Naive thymus-derived CD4-positive, alpha-beta T cell (primary cell): ENCODE data around the gene IFNLR1. TPM values are rescaled to one million over a fixed set of nuclear protein-coding genes. Genes with fewer than 3 reads are reported as not detected.

Experiments
- ATAC-seq: fragments of 150-1000 bp; cut with Tn5 transposase; 2 replicates; pipeline ENCODE4 v1.10.0; 2021; ENCODE audit warnings: mild to moderate bottlenecking, moderate library complexity
- CTCF ChIA-PET: fragments of 350-600 bp; sonication (Branson Sonifier 250); formaldehyde crosslinking; loops from one replicate; lab custom pipeline; 2021; ENCODE audit warnings: antibody characterized with exemption; lab: Charles Lee
- POLR2A ChIA-PET: fragments of 350-600 bp; sonication (Branson Sonifier 250); formaldehyde crosslinking; loops from one replicate; lab custom pipeline; 2021; ENCODE audit warnings: antibody characterized with exemption, inconsistent platforms; lab: Charles Lee
- DNase-seq, 9 donors: peaks; one replicate each; pipeline versions ENCODE4 v3.0.0 to v3.0.0-alpha.2; 2020 to 2022; ENCODE audit warnings: mixed read lengths in 1 of 9
- H3K27ac ChIP-seq: one replicate; pipeline ENCODE4 v1.7.0; 2013; ENCODE audit warnings: mild to moderate bottlenecking, low read depth, low read length, moderate library complexity
- H3K27me3 ChIP-seq, 2 donors: one replicate each; pipeline ENCODE4 v1.7.0; 2013; ENCODE audit warnings: low read length in 2 of 2, mild to moderate bottlenecking in 2 of 2, moderate library complexity in 2 of 2; ENCODE audit not compliant: control insufficient read depth in 2 of 2, insufficient read depth in 2 of 2
- H3K36me3 ChIP-seq, 3 experiments: 1 replicate in 2 of 3; 2 replicates in 1 of 3; pipeline ENCODE4 v1.7.0; 2013; ENCODE audit warnings: low read length in 3 of 3, mild to moderate bottlenecking in 3 of 3, moderate library complexity in 1 of 3; ENCODE audit not compliant: insufficient read depth in 3 of 3, control insufficient read depth in 2 of 3
- H3K4me1 ChIP-seq, 2 donors: one replicate each; pipeline ENCODE4 v1.7.0; 2013; ENCODE audit warnings: low read length in 2 of 2, mild to moderate bottlenecking in 2 of 2, moderate library complexity in 1 of 2; ENCODE audit not compliant: control insufficient read depth in 2 of 2, insufficient read depth in 2 of 2
- H3K4me3 ChIP-seq: 2 replicates; pipeline ENCODE4 v1.7.0; 2013; ENCODE audit warnings: mild to moderate bottlenecking, low read length
- H3K9me3 ChIP-seq, 3 experiments: 1 replicate in 2 of 3; 2 replicates in 1 of 3; pipeline ENCODE4 v1.7.0; 2013; ENCODE audit warnings: low read length in 3 of 3; ENCODE audit not compliant: control insufficient read depth in 2 of 3
- H3K27ac Mint-ChIP-seq, 9 donors: one replicate each; pipeline ENCODE4 v1.8.0; 2020 to 2022; ENCODE audit warnings: mixed read lengths in 9 of 9, mild to moderate bottlenecking in 8 of 9, moderate library complexity in 5 of 9, inconsistent platforms in 2 of 9
- H3K27me3 Mint-ChIP-seq, 5 donors: one replicate each; pipeline ENCODE4 v1.8.0; 2021 to 2022; ENCODE audit warnings: mixed read lengths in 5 of 5, mild to moderate bottlenecking in 1 of 5
- H3K36me3 Mint-ChIP-seq, 5 donors: one replicate each; pipeline ENCODE4 v1.8.0; 2020 to 2022; ENCODE audit warnings: mixed read lengths in 5 of 5, mild to moderate bottlenecking in 3 of 5, inconsistent platforms in 1 of 5
- H3K4me1 Mint-ChIP-seq, 7 donors: one replicate each; pipeline ENCODE4 v1.8.0; 2020 to 2022; ENCODE audit warnings: mixed read lengths in 7 of 7, mild to moderate bottlenecking in 3 of 7, inconsistent platforms in 1 of 7
- H3K4me3 Mint-ChIP-seq, 10 donors: one replicate each; pipeline ENCODE4 v1.8.0; 2020 to 2022; ENCODE audit warnings: mild to moderate bottlenecking in 10 of 10, mixed read lengths in 10 of 10, moderate library complexity in 6 of 10, inconsistent platforms in 2 of 10
- H3K9me3 Mint-ChIP-seq, 11 donors: one replicate each; pipeline ENCODE4 v1.8.0; 2020 to 2022; ENCODE audit warnings: mixed read lengths in 11 of 11, mild to moderate bottlenecking in 4 of 11, inconsistent platforms in 1 of 11, moderate library complexity in 1 of 11
- intact Hi-C, 2 donors: fragments of 100-400 bp; cut with micrococcal nuclease; formaldehyde crosslinking; loops; one replicate each; pipeline ENCODE4 v1.15.1; 2023
- polyA plus RNA-seq, 2 donors: library from polyadenylated mRNA; unstranded; fragments of 300-500 nt; fragmentation: Illumina TruSeq; gene quantifications; one replicate each; pipeline ENCODE4 v1.2.3, GENCODE V29; 2021
- total RNA-seq, 6 experiments: library from RNA in 5 of 6; stranded (reverse) in 5 of 6; gene quantifications; 1 replicate in 5 of 6; 2 replicates in 1 of 6; pipeline ENCODE4 v1.2.3 and lab custom pipeline; 2021 to 2026

The IFNLR1 gene
- total and polyA plus RNA-seq, 7 experiments from 2014 or later = 0.08 to 3.9 (median 1.5) TPM

GRCh38 chr1:24202987-24203386, 15.9 kb upstream of the IFNLR1 start:
- no peak overlapping the region for H3K4me3 Mint-ChIP-seq
- ChIA-PET CTCF (interaction anchor here (1.9 to 7.6 kb wide), 2 partner anchors 188 to 191 kb away, joined by 12 to 253 read pairs; no protein-coding TSS in a partner anchor), POLR2A (interaction anchor here (0.8 kb wide), 1 partner anchor 189 kb away, joined by 4 read pairs; no protein-coding TSS in a partner anchor)
- H3K9me3 Mint-ChIP-seq = no peaks in the 10 kb centered on the region
- Histone ChIP-seq H3K9me3 (no peaks in the 10 kb centered on the region), H3K27ac (no peak overlapping the region), H3K4me3 (no peak overlapping the region), H3K4me1 (peaks cover 0 to 4% of the 10 kb centered on the region in 2 donors), H3K36me3 (no peaks in the 10 kb centered on the region), H3K27me3 (no peaks in the 10 kb centered on the region)
- DNase-seq (no peak), ATAC-seq (no peak)
- no peak overlapping the region for H3K27ac Mint-ChIP-seq
- intact Hi-C loops = loop anchor here in 1 of 2 donors (5.0 to 10.0 kb wide), 2 partner anchors 119 to 632 kb away; no protein-coding TSS in a partner anchor
- H3K36me3 Mint-ChIP-seq = no peaks in the 10 kb centered on the region
- peaks cover 0 to 7% (median 0%) of the 10 kb centered on the region in 5 donors for H3K27me3 Mint-ChIP-seq
- H3K4me1 Mint-ChIP-seq = peaks cover 0 to 16% (median 5%) of the 10 kb centered on the region in 7 donors

GRCh38 chr1:24202556-24202955, 15.5 kb upstream of the IFNLR1 start:
- no peaks in the 10 kb centered on the region for H3K9me3 Mint-ChIP-seq
- no peak overlapping the region for H3K4me3 Mint-ChIP-seq
- Histone ChIP-seq H3K36me3 (no peaks in the 10 kb centered on the region), H3K27ac (no peak overlapping the region), H3K27me3 (no peaks in the 10 kb centered on the region), H3K4me3 (no peak overlapping the region), H3K9me3 (no peaks in the 10 kb centered on the region), H3K4me1 (peaks cover 0 to 4% of the 10 kb centered on the region in 2 donors)
- CTCF ChIA-PET = interaction anchor here (0.6 to 7.6 kb wide), 9 partner anchors 14 to 633 kb away, joined by 3 to 253 read pairs (median 4); no protein-coding TSS in a partner anchor
- POLR2A ChIA-PET = interaction anchor here (0.8 kb wide), 1 partner anchor 189 kb away, joined by 4 read pairs; no protein-coding TSS in a partner anchor
- intact Hi-C loops = loop anchor here in 1 of 2 donors (5.0 to 10.0 kb wide), 2 partner anchors 120 to 632 kb away; no protein-coding TSS in a partner anchor
- ATAC-seq = no peak
- H3K36me3 Mint-ChIP-seq = no peaks in the 10 kb centered on the region
- peaks cover 0 to 5% (median 0%) of the 10 kb centered on the region in 5 donors for H3K27me3 Mint-ChIP-seq
- peaks cover 0 to 16% (median 5%) of the 10 kb centered on the region in 7 donors for H3K4me1 Mint-ChIP-seq
- no peak for DNase-seq
- no peak overlapping the region for H3K27ac Mint-ChIP-seq

GRCh38 chr1:24201941-24202440, 14.9 kb upstream of the IFNLR1 start:
- Histone ChIP-seq H3K27me3 (no peaks in the 10 kb centered on the region), H3K36me3 (no peaks in the 10 kb centered on the region), H3K4me1 (peaks cover 0 to 4% of the 10 kb centered on the region in 2 donors), H3K27ac (no peak overlapping the region), H3K9me3 (no peaks in the 10 kb centered on the region), H3K4me3 (no peak overlapping the region)
- no peaks in the 10 kb centered on the region for H3K9me3 Mint-ChIP-seq
- H3K4me3 Mint-ChIP-seq = no peak overlapping the region
- POLR2A ChIA-PET = interaction anchor here (0.8 to 1.2 kb wide), 2 partner anchors 190 to 333 kb away, joined by 4 read pairs; no protein-coding TSS in a partner anchor
- H3K36me3 Mint-ChIP-seq = no peaks in the 10 kb centered on the region
- CTCF ChIA-PET = interaction anchor here (0.6 to 7.6 kb wide), 12 partner anchors 14 to 633 kb away, joined by 3 to 253 read pairs (median 4); partner anchors contain the start of gene NIPAL3
- intact Hi-C loops = loop anchor here in 1 of 2 donors (5.0 to 10.0 kb wide), 2 partner anchors 120 to 633 kb away; no protein-coding TSS in a partner anchor
- H3K27me3 Mint-ChIP-seq = peaks cover 0 to 5% (median 0%) of the 10 kb centered on the region in 5 donors
- DNase-seq = peak in 7 of 9 donors; percentile 29 to 54 (median 42)
- peak; percentile 53 for ATAC-seq
- H3K4me1 Mint-ChIP-seq = peaks cover 0 to 16% (median 5%) of the 10 kb centered on the region in 7 donors
- H3K27ac Mint-ChIP-seq = no peak overlapping the region

DNA sequence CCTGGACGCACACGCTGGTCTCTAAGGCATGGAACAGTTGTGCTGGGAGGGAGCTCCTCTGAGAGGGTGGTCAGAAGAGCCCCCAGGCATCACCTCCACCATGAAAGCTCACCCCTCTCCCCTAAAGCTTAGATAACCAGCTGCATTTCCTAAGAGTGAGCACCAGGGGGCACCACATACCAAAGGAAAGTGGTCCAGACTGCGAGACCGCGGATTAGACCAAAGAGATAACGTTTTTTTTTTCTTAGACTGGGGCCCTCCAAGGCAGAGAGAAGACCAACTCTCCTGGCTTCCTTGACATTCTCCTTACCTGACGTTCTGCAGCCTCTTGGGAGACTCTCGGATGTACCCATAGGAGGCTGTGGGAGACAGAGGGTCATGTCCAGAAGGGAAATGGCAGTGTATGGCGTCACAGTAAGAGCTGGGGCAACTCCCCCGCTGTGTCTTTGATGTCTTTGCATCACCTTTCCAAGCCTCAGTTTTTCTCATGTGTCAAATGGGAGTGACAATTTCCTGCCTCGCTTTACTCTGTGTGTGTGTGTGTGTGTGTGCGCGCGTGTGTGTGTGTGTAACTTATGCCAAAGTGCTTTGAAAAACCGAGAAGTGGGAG, 12.3 kb upstream of the IFNLR1 start:
- peaks cover 0 to 4% of the 10 kb centered on the region in 2 donors for H3K4me1 ChIP-seq
- Mint-ChIP-seq H3K27me3 (no peaks in the 10 kb centered on the region), H3K4me3 (peak overlapping the region in 9 of 10 donors; percentile 49 to 72 (median 60)), H3K4me1 (peaks cover 0 to 22% (median 8%) of the 10 kb centered on the region in 7 donors), H3K27ac (peak overlapping the region in 5 of 9 donors; percentile 15 to 62 (median 36)), H3K36me3 (no peaks in the 10 kb centered on the region), H3K9me3 (peaks cover 0 to 1% (median 0%) of the 10 kb centered on the region in 11 donors)
- POLR2A ChIA-PET = interaction anchor here (0.6 to 2.5 kb wide), 4 partner anchors 9 to 713 kb away, joined by 3 to 9 read pairs (median 6); partner anchors contain the start of gene NIPAL3
- no peaks in the 10 kb centered on the region for H3K27me3 ChIP-seq
- H3K27ac ChIP-seq = no peak overlapping the region
- H3K9me3 ChIP-seq = no peaks in the 10 kb centered on the region
- ATAC-seq = peak; percentile 95
- peak; percentile 57 to 83 (median 76) for DNase-seq
- CTCF ChIA-PET = interaction anchor here (0.6 to 7.6 kb wide), 33 partner anchors 10 to 1040 kb away, joined by 3 to 253 read pairs (median 4); partner anchors contain the start of genes IFNLR1 and NIPAL3
- no peaks in the 10 kb centered on the region for H3K36me3 ChIP-seq
- peak overlapping the region; percentile 24 for H3K4me3 ChIP-seq
- intact Hi-C loops = loop anchor here (1.0 to 10.0 kb wide), 7 partner anchors 123 to 631 kb away; partner anchors contain the start of gene RCAN3 (in 1 of the 2)

DNA sequence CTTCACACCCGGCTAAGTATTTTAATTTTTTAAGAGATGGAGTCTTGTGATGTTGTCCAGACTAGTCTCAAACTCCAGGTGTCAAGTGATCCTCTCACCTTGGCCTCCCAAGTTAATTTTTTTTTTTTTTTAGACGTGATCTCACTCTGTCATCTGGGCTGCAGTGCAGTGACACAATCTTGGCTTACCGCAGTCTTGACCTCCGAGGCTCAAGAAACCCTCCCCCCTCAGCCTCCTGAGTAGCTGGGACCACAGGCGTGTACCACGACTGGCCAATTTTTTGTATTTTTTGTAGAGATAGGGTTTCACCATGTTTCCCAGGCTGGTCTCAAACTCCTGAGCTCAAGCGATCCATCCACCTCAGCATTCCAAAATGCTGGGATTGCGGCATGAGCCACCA, 11.7 kb upstream of the IFNLR1 start:
- Histone ChIP-seq H3K27ac (no peak overlapping the region), H3K9me3 (no peaks in the 10 kb centered on the region), H3K27me3 (no peaks in the 10 kb centered on the region), H3K4me1 (peaks cover 0 to 4% of the 10 kb centered on the region in 2 donors), H3K36me3 (no peaks in the 10 kb centered on the region), H3K4me3 (no peak overlapping the region)
- intact Hi-C loops = loop anchor here (1.0 to 10.0 kb wide), 7 partner anchors 124 to 632 kb away; partner anchors contain the start of gene RCAN3 (in 1 of the 2)
- DNase-seq = no peak
- Mint-ChIP-seq H3K27me3 (no peaks in the 10 kb centered on the region), H3K36me3 (no peaks in the 10 kb centered on the region), H3K27ac (no peak overlapping the region), H3K4me1 (peaks cover 0 to 22% (median 8%) of the 10 kb centered on the region in 7 donors), H3K9me3 (peaks cover 0 to 1% (median 0%) of the 10 kb centered on the region in 11 donors), H3K4me3 (no peak overlapping the region)
- POLR2A ChIA-PET = interaction anchor here (0.6 to 2.5 kb wide), 3 partner anchors 192 to 714 kb away, joined by 3 to 9 read pairs (median 8); partner anchors contain the start of gene NIPAL3
- no peak for ATAC-seq
- CTCF ChIA-PET = interaction anchor here (0.6 to 7.6 kb wide), 32 partner anchors 10 to 900 kb away, joined by 3 to 253 read pairs (median 4); partner anchors contain the start of genes IFNLR1 and NIPAL3

DNA sequence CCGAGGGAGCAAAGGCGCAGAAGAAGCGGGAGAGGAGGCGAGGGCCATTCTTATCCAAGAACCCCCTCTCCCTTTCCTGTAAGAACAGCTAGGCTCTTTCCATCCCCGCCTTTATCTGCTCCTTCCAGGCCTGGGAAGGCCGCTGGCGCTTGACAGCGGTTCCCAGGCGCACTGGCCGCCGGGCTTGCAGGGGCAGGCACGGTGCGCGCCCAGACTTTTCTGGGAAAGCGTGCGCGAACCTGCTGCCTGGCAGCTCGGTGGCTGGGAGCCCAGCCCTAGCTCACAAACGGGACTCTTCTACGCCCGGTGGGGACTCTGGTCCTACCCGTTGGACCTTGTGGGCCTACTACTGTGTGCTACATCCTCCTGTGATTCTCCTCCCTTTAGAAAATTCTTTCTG, 8.8 kb upstream of the IFNLR1 start:
- Mint-ChIP-seq H3K4me3 (no peak overlapping the region), H3K27ac (no peak overlapping the region), H3K4me1 (peaks cover 0 to 39% (median 13%) of the 10 kb centered on the region in 7 donors), H3K36me3 (peaks cover 0 to 3% (median 0%) of the 10 kb centered on the region in 5 donors), H3K9me3 (peaks cover 0 to 3% (median 0%) of the 10 kb centered on the region in 11 donors), H3K27me3 (no peaks in the 10 kb centered on the region)
- H3K9me3 ChIP-seq = no peaks in the 10 kb centered on the region
- H3K4me1 ChIP-seq = peaks cover 0 to 4% of the 10 kb centered on the region in 2 donors
- H3K27ac ChIP-seq = no peak overlapping the region
- H3K27me3 ChIP-seq = no peaks in the 10 kb centered on the region
- ChIA-PET CTCF (interaction anchor here (7.6 kb wide), 1 partner anchor 198 kb away, joined by 253 read pairs; no protein-coding TSS in a partner anchor), POLR2A (no interaction called here)
- intact Hi-C loops = loop anchor here in 1 of 2 donors (10.0 kb wide), 1 partner anchor 309 kb away; the partner anchor contains the start of gene RCAN3
- no peaks in the 10 kb centered on the region for H3K36me3 ChIP-seq
- DNase-seq (no peak), ATAC-seq (no peak)
- no peak overlapping the region for H3K4me3 ChIP-seq
